ENCODE results near the gene DNAH2.
"Not testable (repeated sequence)": the region's sequence is repeated elsewhere in the genome, so short reads cannot be mapped to it uniquely, and the experiment has no call there.

Gene DNAH2

DNA sequence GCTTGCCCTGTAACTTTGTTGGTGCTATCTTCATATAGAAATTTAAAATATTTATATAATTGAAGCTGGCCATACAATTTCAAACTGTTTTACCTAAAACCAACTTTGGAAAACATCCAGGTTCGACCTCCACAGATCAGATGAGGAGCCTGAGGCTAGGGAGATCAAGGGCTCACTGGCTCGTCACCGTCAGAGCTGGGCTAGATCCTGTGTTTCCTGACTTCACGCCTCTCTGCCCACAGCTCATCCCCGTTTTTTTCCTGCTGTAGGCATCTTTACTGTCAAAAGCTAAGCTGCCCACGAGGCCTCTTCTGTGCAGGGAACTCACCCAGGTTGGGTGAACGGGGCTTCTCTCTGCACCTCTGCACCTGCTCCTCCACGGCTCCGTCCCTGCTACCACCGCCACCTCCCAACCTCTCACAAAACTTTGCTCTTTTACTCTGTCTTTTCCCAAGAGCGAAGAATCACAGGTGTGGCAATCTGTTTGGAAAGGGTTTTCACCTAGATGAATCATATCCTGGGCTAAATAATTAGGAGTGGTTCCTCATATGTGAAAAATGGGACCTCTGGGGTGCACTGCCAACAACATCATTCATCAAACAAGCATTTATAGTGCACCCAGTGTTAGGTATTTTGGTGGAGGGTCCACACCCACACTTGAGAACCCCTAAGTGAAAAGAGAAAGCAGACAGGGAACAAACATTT is 91.7 kb downstream of the DNAH2 start (continued):
- no peak for TF ChIP-seq REST (tag by site-specific recombination; IDR thresholded peaks at IDR 0.05)
- TF ChIP-seq, protein P1, sequence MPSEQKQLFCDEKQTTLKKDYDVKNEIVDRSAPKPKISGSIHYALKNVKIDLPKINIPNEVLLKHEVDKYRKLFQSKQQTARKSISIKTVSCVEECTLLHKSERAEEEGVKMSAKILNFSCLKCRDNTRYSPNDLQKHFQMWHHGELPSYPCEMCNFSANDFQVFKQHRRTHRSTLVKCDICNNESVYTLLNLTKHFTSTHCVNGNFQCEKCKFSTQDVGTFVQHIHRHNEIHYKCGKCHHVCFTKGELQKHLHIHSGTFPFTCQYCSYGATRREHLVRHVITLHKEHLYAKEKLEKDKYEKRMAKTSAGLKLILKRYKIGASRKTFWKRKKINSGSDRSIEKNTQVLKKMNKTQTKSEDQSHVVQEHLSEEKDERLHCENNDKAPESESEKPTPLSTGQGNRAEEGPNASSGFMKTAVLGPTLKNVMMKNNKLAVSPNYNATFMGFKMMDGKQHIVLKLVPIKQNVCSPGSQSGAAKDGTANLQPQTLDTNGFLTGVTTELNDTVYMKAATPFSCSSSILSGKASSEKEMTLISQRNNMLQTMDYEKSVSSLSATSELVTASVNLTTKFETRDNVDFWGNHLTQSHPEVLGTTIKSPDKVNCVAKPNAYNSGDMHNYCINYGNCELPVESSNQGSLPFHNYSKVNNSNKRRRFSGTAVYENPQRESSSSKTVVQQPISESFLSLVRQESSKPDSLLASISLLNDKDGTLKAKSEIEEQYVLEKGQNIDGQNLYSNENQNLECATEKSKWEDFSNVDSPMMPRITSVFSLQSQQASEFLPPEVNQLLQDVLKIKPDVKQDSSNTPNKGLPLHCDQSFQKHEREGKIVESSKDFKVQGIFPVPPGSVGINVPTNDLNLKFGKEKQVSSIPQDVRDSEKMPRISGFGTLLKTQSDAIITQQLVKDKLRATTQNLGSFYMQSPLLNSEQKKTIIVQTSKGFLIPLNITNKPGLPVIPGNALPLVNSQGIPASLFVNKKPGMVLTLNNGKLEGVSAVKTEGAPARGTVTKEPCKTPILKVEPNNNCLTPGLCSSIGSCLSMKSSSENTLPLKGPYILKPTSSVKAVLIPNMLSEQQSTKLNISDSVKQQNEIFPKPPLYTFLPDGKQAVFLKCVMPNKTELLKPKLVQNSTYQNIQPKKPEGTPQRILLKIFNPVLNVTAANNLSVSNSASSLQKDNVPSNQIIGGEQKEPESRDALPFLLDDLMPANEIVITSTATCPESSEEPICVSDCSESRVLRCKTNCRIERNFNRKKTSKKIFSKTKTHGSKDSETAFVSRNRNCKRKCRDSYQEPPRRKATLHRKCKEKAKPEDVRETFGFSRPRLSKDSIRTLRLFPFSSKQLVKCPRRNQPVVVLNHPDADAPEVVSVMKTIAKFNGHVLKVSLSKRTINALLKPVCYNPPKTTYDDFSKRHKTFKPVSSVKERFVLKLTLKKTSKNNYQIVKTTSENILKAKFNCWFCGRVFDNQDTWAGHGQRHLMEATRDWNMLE (tag by site-specific recombination; conservative IDR thresholded peaks at IDR 0.05; ENCODE audit: low read depth): no peak
- no peak for TF ChIP-seq ZNF561 (tag by site-specific recombination; IDR thresholded peaks at IDR 0.05; ENCODE audit: borderline replicate concordance)

DNA sequence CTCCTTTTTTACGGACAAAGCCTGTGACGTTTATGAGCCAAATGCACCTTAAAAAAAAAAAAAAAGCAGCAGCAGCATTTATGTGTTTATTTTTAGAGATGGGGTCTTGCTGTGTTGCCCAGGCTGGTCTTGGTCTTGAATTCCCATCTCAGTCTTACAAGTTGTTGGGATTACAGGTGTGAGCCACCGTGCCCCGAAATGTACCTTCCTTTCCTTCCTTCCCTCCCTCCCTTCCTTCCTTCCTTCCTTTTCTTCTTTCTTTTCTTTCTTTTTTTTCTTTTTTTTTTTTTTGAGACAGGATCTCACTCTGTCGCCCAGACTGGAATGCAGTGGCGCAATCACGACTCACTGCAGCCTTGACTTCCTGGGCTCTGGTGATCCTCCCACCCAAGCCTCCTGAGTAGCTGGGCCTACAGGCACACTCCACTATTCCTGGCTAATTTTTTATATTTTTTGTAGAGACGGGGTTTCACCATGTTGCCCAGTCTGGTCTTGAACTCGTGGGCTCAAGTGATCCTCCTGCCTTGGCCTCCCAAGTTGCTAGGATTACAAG is 92.3 kb downstream of the DNAH2 start:
- H3K27ac ChIP-seq (ENCODE audit: extremely low read depth, low read depth, low read length); CTCF ChIA-PET; H3K4me3 ChIP-seq (ENCODE audit: low read depth, low read length); H3K4me1 ChIP-seq (ENCODE audit: control insufficient read depth, insufficient read depth, low read length); H3K9me3 ChIP-seq (ENCODE audit: control insufficient read depth, insufficient read depth, low read depth, low read length); POLR2A ChIA-PET; H3K36me3 ChIP-seq (ENCODE audit: control insufficient read depth in 2 of 2, insufficient read depth in 1 of 2, low read length in 2 of 2): not testable (repeated sequence)
- peak; percentile 71 for TF ChIP-seq ZNF121 (tag by site-specific recombination; IDR thresholded peaks at IDR 0.05)

DNA sequence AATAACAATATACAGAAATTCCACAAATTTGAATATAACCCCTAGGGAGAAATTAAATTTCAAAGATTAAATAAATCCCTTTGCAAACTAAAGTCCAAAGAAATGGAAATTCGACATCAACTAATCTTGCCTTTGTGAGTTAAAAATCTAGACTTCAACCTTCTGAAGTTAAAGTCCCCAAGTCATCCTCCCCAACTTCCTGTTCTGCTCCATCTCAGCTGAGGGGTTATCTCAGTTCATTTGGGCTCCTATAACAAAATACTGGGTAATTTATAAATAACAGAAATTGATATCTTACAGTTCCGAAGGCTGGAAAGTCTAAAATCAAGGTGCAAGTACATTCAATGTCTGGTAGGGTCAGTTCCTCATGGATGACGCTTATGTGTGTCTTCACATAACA is 93.7 kb downstream of the DNAH2 start:
- no peaks in the 10 kb centered on the region for H3K36me3 ChIP-seq (ENCODE audit: control insufficient read depth in 2 of 2, insufficient read depth in 1 of 2, low read length in 2 of 2)
- no peaks in the 10 kb centered on the region for H3K4me1 ChIP-seq (ENCODE audit: control insufficient read depth, insufficient read depth, low read length)
- H3K4me3 ChIP-seq (ENCODE audit: low read depth, low read length): no peak overlapping the region

More for the DNA sequence above, 93.7 kb downstream of the DNAH2 start:
- Histone ChIP-seq H3K27ac (ENCODE audit: extremely low read depth, low read depth, low read length) (no peak overlapping the region), H3K9me3 (ENCODE audit: control insufficient read depth, insufficient read depth, low read depth, low read length) (no peaks in the 10 kb centered on the region)
- ChIA-PET CTCF (interaction anchor here (0.5 to 2.0 kb wide), 7 partner anchors 10 to 597 kb away, joined by 3 to 8 read pairs (median 3); no protein-coding TSS in a partner anchor), POLR2A (no interaction called here)
- TF ChIP-seq, protein P2, sequence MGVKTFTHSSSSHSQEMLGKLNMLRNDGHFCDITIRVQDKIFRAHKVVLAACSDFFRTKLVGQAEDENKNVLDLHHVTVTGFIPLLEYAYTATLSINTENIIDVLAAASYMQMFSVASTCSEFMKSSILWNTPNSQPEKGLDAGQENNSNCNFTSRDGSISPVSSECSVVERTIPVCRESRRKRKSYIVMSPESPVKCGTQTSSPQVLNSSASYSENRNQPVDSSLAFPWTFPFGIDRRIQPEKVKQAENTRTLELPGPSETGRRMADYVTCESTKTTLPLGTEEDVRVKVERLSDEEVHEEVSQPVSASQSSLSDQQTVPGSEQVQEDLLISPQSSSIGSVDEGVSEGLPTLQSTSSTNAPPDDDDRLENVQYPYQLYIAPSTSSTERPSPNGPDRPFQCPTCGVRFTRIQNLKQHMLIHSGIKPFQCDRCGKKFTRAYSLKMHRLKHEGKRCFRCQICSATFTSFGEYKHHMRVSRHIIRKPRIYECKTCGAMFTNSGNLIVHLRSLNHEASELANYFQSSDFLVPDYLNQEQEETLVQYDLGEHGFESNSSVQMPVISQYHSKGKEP (tag by site-specific recombination; IDR thresholded peaks at IDR 0.05): no peak
- no peak for TF ChIP-seq ZNF658 (tag by site-specific recombination; IDR thresholded peaks at IDR 0.05)
- TF ChIP-seq, protein P3, sequence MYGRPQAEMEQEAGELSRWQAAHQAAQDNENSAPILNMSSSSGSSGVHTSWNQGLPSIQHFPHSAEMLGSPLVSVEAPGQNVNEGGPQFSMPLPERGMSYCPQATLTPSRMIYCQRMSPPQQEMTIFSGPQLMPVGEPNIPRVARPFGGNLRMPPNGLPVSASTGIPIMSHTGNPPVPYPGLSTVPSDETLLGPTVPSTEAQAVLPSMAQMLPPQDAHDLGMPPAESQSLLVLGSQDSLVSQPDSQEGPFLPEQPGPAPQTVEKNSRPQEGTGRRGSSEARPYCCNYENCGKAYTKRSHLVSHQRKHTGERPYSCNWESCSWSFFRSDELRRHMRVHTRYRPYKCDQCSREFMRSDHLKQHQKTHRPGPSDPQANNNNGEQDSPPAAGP (tag by site-specific recombination; IDR thresholded peaks at IDR 0.05): no peak

Data from HEK293 (cell line).